ENCODE results near the gene GATAD2B. TPM values are rescaled to one million over a fixed set of nuclear protein-coding genes. Genes with fewer than 3 reads are reported as not detected.
"Not testable (repeated sequence)": the region's sequence is repeated elsewhere in the genome, so short reads cannot be mapped to it uniquely, and the experiment has no call there.

The GATAD2B gene
- polyA plus RNA-seq, 6 donors from 2014 or later: 4.0 to 7.0 (median 5.1) TPM

GRCh38 chr1:153919876-153920852 is 2.6 kb downstream of the GATAD2B start:
- peaks cover 0 to 5% (median 0%) of the 10 kb centered on the region in 3 donors for H3K27me3 Mint-ChIP-seq
- peak overlapping the region; percentile 70 to 98 (median 94) for H3K4me3 Mint-ChIP-seq
- peaks cover 0 to 6% of the 10 kb centered on the region in 2 donors for H3K36me3 Mint-ChIP-seq
- peaks cover 0 to 3% (median 0%) of the 10 kb centered on the region in 7 donors for H3K9me3 Mint-ChIP-seq
- ATAC-seq (ENCODE audit: low read depth in 2 of 2): no peak
- peaks cover 42 to 75% (median 55%) of the 10 kb centered on the region in 3 donors for H3K4me1 Mint-ChIP-seq
- DNase-seq: peak; percentile 19
- peak overlapping the region in 5 of 6 donors; percentile 38 to 98 (median 85) for H3K27ac Mint-ChIP-seq

GRCh38 chr1:153916297-153916696 is 6.5 kb downstream of the GATAD2B start:
- Mint-ChIP-seq H3K27me3 (no peaks in the 10 kb centered on the region), H3K36me3 (peaks cover 0 to 11% of the 10 kb centered on the region in 2 donors), H3K4me3 (no peak overlapping the region), H3K27ac (peak overlapping the region in 2 of 6 donors; percentile 6 to 34), H3K9me3 (no peaks in the 10 kb centered on the region), H3K4me1 (peaks cover 38 to 70% (median 46%) of the 10 kb centered on the region in 3 donors)
- ATAC-seq (ENCODE audit: low read depth in 2 of 2) (no peak), DNase-seq (no peak)

GRCh38 chr1:153912349-153912748 is 10.4 kb downstream of the GATAD2B start:
- no peaks in the 10 kb centered on the region for H3K27me3 Mint-ChIP-seq

GRCh38 chr1:153910560-153910959 is 12.2 kb downstream of the GATAD2B start:
- not testable (repeated sequence) for H3K4me3 Mint-ChIP-seq; H3K9me3 Mint-ChIP-seq; H3K27me3 Mint-ChIP-seq; DNase-seq; ATAC-seq (ENCODE audit: low read depth in 2 of 2)
- Mint-ChIP-seq H3K27ac (peak overlapping the region in 3 of 6 donors; percentile 24 to 89 (median 80)), H3K4me1 (peaks cover 19 to 47% (median 30%) of the 10 kb centered on the region in 3 donors), H3K36me3 (peaks cover 8 to 16% of the 10 kb centered on the region in 2 donors)

More at GRCh38 chr1:153912349-153912748, 10.4 kb downstream of the GATAD2B start:
- Mint-ChIP-seq H3K4me1 (peaks cover 16 to 49% (median 22%) of the 10 kb centered on the region in 3 donors), H3K4me3 (no peak overlapping the region), H3K36me3 (peaks cover 3 to 12% of the 10 kb centered on the region in 2 donors), H3K27ac (peak overlapping the region in 2 of 6 donors; percentile 4 to 5), H3K9me3 (no peaks in the 10 kb centered on the region)
- ATAC-seq (ENCODE audit: low read depth in 2 of 2) (no peak), DNase-seq (no peak)

GRCh38 chr1:153908071-153908470 is 14.7 kb downstream of the GATAD2B start:
- ATAC-seq (ENCODE audit: low read depth in 2 of 2) (no peak), DNase-seq (no peak)
- Mint-ChIP-seq H3K36me3 (peaks cover 8 to 16% of the 10 kb centered on the region in 2 donors), H3K4me1 (peaks cover 19 to 51% (median 35%) of the 10 kb centered on the region in 3 donors), H3K27me3 (no peaks in the 10 kb centered on the region), H3K4me3 (peak overlapping the region in 1 of 8 donors; percentile 29), H3K27ac (peak overlapping the region in 2 of 6 donors; percentile 47 to 61), H3K9me3 (no peaks in the 10 kb centered on the region)

- Mint-ChIP-seq H3K27ac (peak overlapping the region in 2 of 6 donors; percentile 53 to 54), H3K27me3 (no peaks in the 10 kb centered on the region), H3K4me1 (peaks cover 19 to 52% (median 40%) of the 10 kb centered on the region in 3 donors), H3K9me3 (no peaks in the 10 kb centered on the region), H3K36me3 (peaks cover 8 to 16% of the 10 kb centered on the region in 2 donors), H3K4me3 (no peak overlapping the region)
- ATAC-seq (ENCODE audit: low read depth in 2 of 2) (no peak), DNase-seq (no peak)
These were observed 15.6 kb downstream of the GATAD2B start for GRCh38 chr1:153907134-153907533.

- Mint-ChIP-seq H3K9me3 (no peaks in the 10 kb centered on the region), H3K36me3 (peaks cover 8 to 11% of the 10 kb centered on the region in 2 donors), H3K27me3 (no peaks in the 10 kb centered on the region), H3K4me1 (peaks cover 14 to 49% (median 32%) of the 10 kb centered on the region in 3 donors), H3K4me3 (no peak overlapping the region), H3K27ac (peak overlapping the region in 5 of 6 donors; percentile 27 to 76 (median 62))
- ATAC-seq (ENCODE audit: low read depth in 2 of 2) (no peak), DNase-seq (no peak)
These were observed 16.4 kb downstream of the GATAD2B start for GRCh38 chr1:153906396-153906795.

- H3K9me3 Mint-ChIP-seq; H3K4me3 Mint-ChIP-seq; ATAC-seq (ENCODE audit: low read depth in 2 of 2); DNase-seq; H3K27me3 Mint-ChIP-seq: not testable (repeated sequence)
- Mint-ChIP-seq H3K27ac (peak overlapping the region in 3 of 6 donors; percentile 14 to 53 (median 37)), H3K36me3 (peaks cover 8 to 11% of the 10 kb centered on the region in 2 donors), H3K4me1 (peaks cover 10 to 50% (median 28%) of the 10 kb centered on the region in 3 donors)
These were observed 16.9 kb downstream of the GATAD2B start for GRCh38 chr1:153905908-153906307.

GRCh38 chr1:153903841-153904455 is 18.8 kb downstream of the GATAD2B start:
- no peaks in the 10 kb centered on the region for H3K9me3 Mint-ChIP-seq
- H3K27me3 Mint-ChIP-seq: no peaks in the 10 kb centered on the region
- no peak overlapping the region for H3K4me3 Mint-ChIP-seq
- H3K27ac Mint-ChIP-seq: peak overlapping the region in 1 of 6 donors; percentile 38
- H3K4me1 Mint-ChIP-seq: peaks cover 8 to 48% (median 26%) of the 10 kb centered on the region in 3 donors
- H3K36me3 Mint-ChIP-seq: peaks cover 8 to 15% of the 10 kb centered on the region in 2 donors
- ATAC-seq (ENCODE audit: low read depth in 2 of 2) (no peak), DNase-seq (no peak)

GRCh38 chr1:153899509-153899908 is 23.3 kb downstream of the GATAD2B start:
- peaks cover 0 to 4% of the 10 kb centered on the region in 2 donors for H3K36me3 Mint-ChIP-seq
- H3K9me3 Mint-ChIP-seq: no peaks in the 10 kb centered on the region
- H3K27ac Mint-ChIP-seq: peak overlapping the region in 2 of 6 donors; percentile 7 to 54
- DNase-seq (no peak), ATAC-seq (ENCODE audit: low read depth in 2 of 2) (no peak)
- no peaks in the 10 kb centered on the region for H3K27me3 Mint-ChIP-seq
- peaks cover 5 to 54% (median 13%) of the 10 kb centered on the region in 3 donors for H3K4me1 Mint-ChIP-seq
- no peak overlapping the region for H3K4me3 Mint-ChIP-seq

- ATAC-seq (ENCODE audit: low read depth in 2 of 2): peak in 1 of 2 donors; percentile 36
- Mint-ChIP-seq H3K27ac (peak overlapping the region in 4 of 6 donors; percentile 2 to 75 (median 43)), H3K4me1 (peaks cover 11 to 57% (median 14%) of the 10 kb centered on the region in 3 donors)
- H3K27me3 Mint-ChIP-seq, H3K36me3 Mint-ChIP-seq, H3K4me3 Mint-ChIP-seq, H3K9me3 Mint-ChIP-seq, DNase-seq: not testable (repeated sequence)
These were observed 26.9 kb downstream of the GATAD2B start for GRCh38 chr1:153895866-153896265.

- H3K27me3 Mint-ChIP-seq; H3K9me3 Mint-ChIP-seq; ATAC-seq (ENCODE audit: low read depth in 2 of 2); H3K36me3 Mint-ChIP-seq; DNase-seq: not testable (repeated sequence)
- peak overlapping the region in 1 of 8 donors; percentile 68 for H3K4me3 Mint-ChIP-seq
- H3K27ac Mint-ChIP-seq: peak overlapping the region in 3 of 6 donors; percentile 29 to 97 (median 39)
- peaks cover 27 to 66% (median 28%) of the 10 kb centered on the region in 3 donors for H3K4me1 Mint-ChIP-seq
These were observed 31.7 kb downstream of the GATAD2B start for GRCh38 chr1:153891042-153891441.

- Mint-ChIP-seq H3K36me3 (peaks cover 0 to 7% of the 10 kb centered on the region in 2 donors), H3K27ac (peak overlapping the region; percentile 20 to 92 (median 66)), H3K4me1 (peaks cover 27 to 57% (median 37%) of the 10 kb centered on the region in 3 donors), H3K4me3 (peak overlapping the region in 2 of 8 donors; percentile 16 to 63), H3K9me3 (no peaks in the 10 kb centered on the region), H3K27me3 (no peaks in the 10 kb centered on the region)
- ATAC-seq (ENCODE audit: low read depth in 2 of 2) (peak in 1 of 2 donors; percentile 28), DNase-seq (no peak)
These were observed 34.2 kb downstream of the GATAD2B start for GRCh38 chr1:153888533-153888932.

All from naive B cell (primary cell).